Measurements from ENCODE around the gene CACNA2D4. TPM values are rescaled to one million over a fixed set of nuclear protein-coding genes. Genes with fewer than 3 reads are reported as not detected.

Gene CACNA2D4
- total RNA-seq, 1 donor from 2014 or later: 2.8 TPM

- ChIA-PET CTCF (interaction anchor here (2.4 kb wide), 1 partner anchor 21 kb away, joined by 10 read pairs; no protein-coding TSS in a partner anchor), POLR2A (interaction anchor here (0.8 to 1.0 kb wide), 3 partner anchors 14 to 228 kb away, joined by 3 to 4 read pairs (median 3); partner anchors contain the start of gene ADIPOR2)
- peak overlapping the region; percentile 35 for H3K4me3 Mint-ChIP-seq
These were observed 832 bp upstream of the CACNA2D4 start for GRCh38 chr12:1919284-1919683.

GRCh38 chr12:1918884-1919236 is 408 bp upstream of the CACNA2D4 start:
- H3K4me3 Mint-ChIP-seq: peak overlapping the region; percentile 35
- peaks cover 55% of the 10 kb centered on the region for H3K4me1 Mint-ChIP-seq
- H3K36me3 Mint-ChIP-seq (ENCODE audit: low read depth): no peaks in the 10 kb centered on the region
- ChIA-PET CTCF (interaction anchor here (2.4 kb wide), 1 partner anchor 21 kb away, joined by 10 read pairs; no protein-coding TSS in a partner anchor), POLR2A (interaction anchor here (0.8 to 1.0 kb wide), 3 partner anchors 14 to 228 kb away, joined by 3 to 4 read pairs (median 3); partner anchors contain the start of gene ADIPOR2)
- no peaks in the 10 kb centered on the region for H3K9me3 Mint-ChIP-seq
- TF ChIP-seq CTCF (IDR thresholded peaks at IDR 0.05): no peak
- intact Hi-C loops (cut with micrococcal nuclease): loop anchor here (2.0 kb wide), 1 partner anchor 14 kb away; no protein-coding TSS in a partner anchor
- DNase-seq: no peak
- H3K27ac Mint-ChIP-seq: no peak overlapping the region
- H3K27me3 Mint-ChIP-seq: peaks cover 9% of the 10 kb centered on the region
- ATAC-seq (ENCODE audit: low read depth): no peak

More at GRCh38 chr12:1919284-1919683, 832 bp upstream of the CACNA2D4 start:
- ATAC-seq (ENCODE audit: low read depth): no peak
- H3K9me3 Mint-ChIP-seq: no peaks in the 10 kb centered on the region
- H3K27me3 Mint-ChIP-seq: peaks cover 9% of the 10 kb centered on the region
- no peak for DNase-seq
- H3K4me1 Mint-ChIP-seq: peaks cover 58% of the 10 kb centered on the region
- H3K27ac Mint-ChIP-seq: no peak overlapping the region
- intact Hi-C loops (cut with micrococcal nuclease): loop anchor here (2.0 kb wide), 1 partner anchor 14 kb away; no protein-coding TSS in a partner anchor
- TF ChIP-seq CTCF (IDR thresholded peaks at IDR 0.05): no peak
- no peaks in the 10 kb centered on the region for H3K36me3 Mint-ChIP-seq (ENCODE audit: low read depth)

- intact Hi-C loops (cut with micrococcal nuclease): loop anchor here (2.0 kb wide), 1 partner anchor 15 kb away; no protein-coding TSS in a partner anchor
- Mint-ChIP-seq H3K9me3 (no peaks in the 10 kb centered on the region), H3K4me3 (peak overlapping the region; percentile 86), H3K27me3 (peaks cover 9% of the 10 kb centered on the region), H3K4me1 (peaks cover 42% of the 10 kb centered on the region), H3K36me3 (ENCODE audit: low read depth) (no peaks in the 10 kb centered on the region), H3K27ac (peak overlapping the region; percentile 87)
- DNase-seq (no peak), ATAC-seq (ENCODE audit: low read depth) (peak; percentile 64)
- ChIA-PET CTCF (interaction anchor here (2.4 kb wide), 1 partner anchor 23 kb away, joined by 10 read pairs; no protein-coding TSS in a partner anchor), POLR2A (interaction anchor here (0.7 to 1.8 kb wide), 4 partner anchors 16 to 175 kb away, joined by 4 to 5 read pairs (median 4); no protein-coding TSS in a partner anchor)
- TF ChIP-seq CTCF (IDR thresholded peaks at IDR 0.05): no peak
These were observed 1.0 kb downstream of the CACNA2D4 start for GRCh38 chr12:1917172-1918070.

DNA sequence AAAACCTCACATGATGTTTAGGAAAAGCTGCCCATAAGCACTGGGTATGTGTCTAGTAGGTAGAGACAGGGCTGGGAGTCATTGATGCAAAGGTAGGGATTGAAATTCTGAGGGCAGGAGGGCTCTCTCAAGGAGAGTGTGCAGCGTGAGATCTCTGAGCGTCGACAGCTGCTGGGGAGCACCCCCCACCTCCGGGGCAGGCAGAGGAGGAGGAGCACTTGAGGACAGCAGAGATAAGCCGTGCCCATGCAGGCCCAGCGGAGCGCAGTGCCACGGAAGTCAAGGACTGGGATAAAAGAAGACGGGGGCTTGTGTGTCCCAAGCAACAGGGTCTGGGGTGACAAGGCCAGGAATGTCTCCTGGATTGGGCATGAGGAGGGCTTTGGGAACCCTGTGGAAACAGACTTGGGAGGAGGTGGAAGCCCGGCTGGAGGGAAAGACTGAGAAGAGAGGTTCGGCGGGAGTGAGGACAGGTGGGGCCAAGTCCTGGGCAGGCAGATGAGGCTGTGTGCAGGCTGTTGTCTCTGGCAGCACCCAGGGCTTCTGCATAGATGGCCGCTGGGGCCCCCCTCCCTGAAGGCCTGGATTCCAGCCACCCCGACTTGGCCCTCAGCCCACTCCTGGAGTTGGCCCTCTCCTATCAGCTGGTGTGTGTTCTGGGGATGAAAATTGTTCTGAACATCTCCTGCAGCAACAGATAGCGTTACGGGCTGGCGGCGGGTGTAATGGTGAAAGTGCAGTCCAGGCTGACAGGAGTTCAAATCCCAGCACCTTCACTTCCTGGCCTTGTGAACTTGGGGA is 1.9 kb downstream of the CACNA2D4 start:
- Mint-ChIP-seq H3K4me1 (peaks cover 41% of the 10 kb centered on the region), H3K27ac (no peak overlapping the region), H3K4me3 (peak overlapping the region; percentile 1), H3K27me3 (peaks cover 9% of the 10 kb centered on the region), H3K36me3 (ENCODE audit: low read depth) (no peaks in the 10 kb centered on the region), H3K9me3 (no peaks in the 10 kb centered on the region)
- no peak for ATAC-seq (ENCODE audit: low read depth)
- POLR2A ChIA-PET: interaction anchor here (1.4 to 1.8 kb wide), 2 partner anchors 17 to 23 kb away, joined by 4 to 5 read pairs; no protein-coding TSS in a partner anchor
- DNase-seq: no peak
- CTCF ChIA-PET: no interaction called here
- TF ChIP-seq CTCF (IDR thresholded peaks at IDR 0.05): no peak
- intact Hi-C loops (cut with micrococcal nuclease): no loop called here
